GM21367 (cell line): Measurements from ENCODE around the gene SCGB2B2.
"Not testable (repeated sequence)": the region's sequence is repeated elsewhere in the genome, so short reads cannot be mapped to it uniquely, and the experiment has no call there.

Source experiments
- ATAC-seq: cut with Tn5 transposase; IDR thresholded peaks from one replicate; pipeline ENCODE4 v1.9.1; 2021; ENCODE audit not compliant: unreplicated experiment

Gene SCGB2B2

GRCh38 chr19:34669305-34669704 is 7.7 kb downstream of the SCGB2B2 start:
- ATAC-seq = no peak

- not testable (repeated sequence) for ATAC-seq
These were observed 8.3 kb downstream of the SCGB2B2 start for GRCh38 chr19:34668690-34669089.

GRCh38 chr19:34668077-34668689 is 8.8 kb downstream of the SCGB2B2 start:
- ATAC-seq = not testable (repeated sequence)

- no peak for ATAC-seq
These were observed 9.4 kb downstream of the SCGB2B2 start for GRCh38 chr19:34667349-34668076.

GRCh38 chr19:34666958-34667265 is 10.0 kb downstream of the SCGB2B2 start:
- no peak for ATAC-seq

- ATAC-seq = no peak
These were observed 10.6 kb downstream of the SCGB2B2 start for GRCh38 chr19:34666200-34666957.

- ATAC-seq = not testable (repeated sequence)
These were observed 11.7 kb downstream of the SCGB2B2 start for GRCh38 chr19:34665275-34665674.

GRCh38 chr19:34664870-34665269 is 12.1 kb downstream of the SCGB2B2 start:
- no peak for ATAC-seq

- no peak for ATAC-seq
These were observed 12.8 kb downstream of the SCGB2B2 start for GRCh38 chr19:34664168-34664567.

- no peak for ATAC-seq
These were observed 14.0 kb downstream of the SCGB2B2 start for GRCh38 chr19:34662919-34663318.

- no peak for ATAC-seq
These were observed 15.6 kb downstream of the SCGB2B2 start for GRCh38 chr19:34661357-34661756.

- ATAC-seq = no peak
These were observed 21.3 kb downstream of the SCGB2B2 start for GRCh38 chr19:34655651-34656050.

- no peak for ATAC-seq
These were observed 22.2 kb downstream of the SCGB2B2 start for GRCh38 chr19:34654796-34655195.

GRCh38 chr19:34651747-34652146 is 25.2 kb downstream of the SCGB2B2 start:
- ATAC-seq = no peak

GRCh38 chr19:34649886-34650543 is 26.9 kb downstream of the SCGB2B2 start:
- ATAC-seq = no peak

- no peak for ATAC-seq
These were observed 31.4 kb downstream of the SCGB2B2 start for GRCh38 chr19:34645551-34645950.

- no peak for ATAC-seq
These were observed 31.9 kb downstream of the SCGB2B2 start for GRCh38 chr19:34644991-34645461.

- no peak for ATAC-seq
These were observed 34.7 kb downstream of the SCGB2B2 start for GRCh38 chr19:34642241-34642640.

- ATAC-seq = no peak
These were observed 37.4 kb downstream of the SCGB2B2 start for GRCh38 chr19:34639491-34640085.

GRCh38 chr19:34633802-34634201 is 43.2 kb downstream of the SCGB2B2 start:
- ATAC-seq = no peak
